Testis (tissue), 2 donors: ENCODE results near the gene KY.

Experiments used
- POLR2A ChIP-seq: fragments of 450-650 bp; IDR thresholded peaks from one replicate; pipeline ENCODE4 v1.6.1; 2017; ENCODE audit warnings: antibody characterized with exemption, mild to moderate bottlenecking, moderate library complexity
- TF ChIP-seq, protein P1 (sequence below), 3 experiments: fragments of 450-650 bp in 2 of 3; fragments of 200-600 bp in 1 of 3; sonication (generic) in 1 of 3; IDR thresholded peaks; one replicate each; pipeline ENCODE4 v1.5.1; 2016 to 2019; ENCODE audit warnings: antibody characterized with exemption in 3 of 3, mild to moderate bottlenecking in 2 of 3, moderate library complexity in 1 of 3

DNA sequence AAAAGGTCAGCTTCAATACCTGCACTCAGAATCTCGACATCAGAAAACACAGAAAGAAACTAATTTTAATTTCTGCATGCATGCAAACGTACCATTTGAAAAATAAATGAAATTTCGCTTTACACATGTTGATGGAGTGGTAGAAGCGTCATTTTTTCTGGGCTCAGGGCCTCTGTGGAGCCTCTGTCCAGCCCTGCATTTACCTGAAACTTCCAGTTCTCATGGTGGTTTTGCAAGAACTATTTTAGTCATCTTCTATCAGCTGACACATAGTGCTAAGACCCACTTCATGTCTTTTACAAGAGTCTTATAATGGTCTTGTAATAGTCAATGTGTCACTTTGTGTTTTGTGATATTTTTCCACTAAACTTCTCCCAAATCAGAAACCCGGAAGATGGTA lies 5.3 kb downstream of the KY start:
- TF ChIP-seq, protein P1, sequence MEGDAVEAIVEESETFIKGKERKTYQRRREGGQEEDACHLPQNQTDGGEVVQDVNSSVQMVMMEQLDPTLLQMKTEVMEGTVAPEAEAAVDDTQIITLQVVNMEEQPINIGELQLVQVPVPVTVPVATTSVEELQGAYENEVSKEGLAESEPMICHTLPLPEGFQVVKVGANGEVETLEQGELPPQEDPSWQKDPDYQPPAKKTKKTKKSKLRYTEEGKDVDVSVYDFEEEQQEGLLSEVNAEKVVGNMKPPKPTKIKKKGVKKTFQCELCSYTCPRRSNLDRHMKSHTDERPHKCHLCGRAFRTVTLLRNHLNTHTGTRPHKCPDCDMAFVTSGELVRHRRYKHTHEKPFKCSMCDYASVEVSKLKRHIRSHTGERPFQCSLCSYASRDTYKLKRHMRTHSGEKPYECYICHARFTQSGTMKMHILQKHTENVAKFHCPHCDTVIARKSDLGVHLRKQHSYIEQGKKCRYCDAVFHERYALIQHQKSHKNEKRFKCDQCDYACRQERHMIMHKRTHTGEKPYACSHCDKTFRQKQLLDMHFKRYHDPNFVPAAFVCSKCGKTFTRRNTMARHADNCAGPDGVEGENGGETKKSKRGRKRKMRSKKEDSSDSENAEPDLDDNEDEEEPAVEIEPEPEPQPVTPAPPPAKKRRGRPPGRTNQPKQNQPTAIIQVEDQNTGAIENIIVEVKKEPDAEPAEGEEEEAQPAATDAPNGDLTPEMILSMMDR (IDR thresholded peaks at IDR 0.05), result no peak
- TF ChIP-seq POLR2A, result no peak
